GM19452 (cell line): Measurements from ENCODE around the gene PER2.

Experiments
- ATAC-seq: cut with Tn5 transposase; IDR thresholded peaks from one replicate; pipeline ENCODE4 v1.9.1; 2021; ENCODE audit not compliant: unreplicated experiment

Gene PER2

GRCh38 chr2:238270606-238271005 is 17.8 kb downstream of the PER2 start:
- no peak for ATAC-seq

GRCh38 chr2:238269741-238270140 is 18.7 kb downstream of the PER2 start:
- no peak for ATAC-seq

- ATAC-seq, result no peak
Observed at GRCh38 chr2:238267884-238268680, 20.3 kb downstream of the PER2 start.

- no peak for ATAC-seq
Observed at GRCh38 chr2:238267341-238267710, 21.1 kb downstream of the PER2 start.

- ATAC-seq, result no peak
Observed at GRCh38 chr2:238265605-238266004, 22.8 kb downstream of the PER2 start.

GRCh38 chr2:238264072-238264460 is 24.3 kb downstream of the PER2 start:
- no peak for ATAC-seq

GRCh38 chr2:238263204-238264071 is 25.0 kb downstream of the PER2 start:
- no peak for ATAC-seq

- ATAC-seq, result no peak
Observed at GRCh38 chr2:238262496-238263122, 25.8 kb downstream of the PER2 start.

GRCh38 chr2:238261718-238262375 is 26.6 kb downstream of the PER2 start:
- ATAC-seq, result no peak

GRCh38 chr2:238260883-238261282 is 27.5 kb downstream of the PER2 start:
- no peak for ATAC-seq

- ATAC-seq, result no peak
Observed at GRCh38 chr2:238259061-238260020, 29.1 kb downstream of the PER2 start.

- ATAC-seq, result no peak
Observed at GRCh38 chr2:238257786-238258700, 30.4 kb downstream of the PER2 start.

GRCh38 chr2:238256594-238257104 is 31.8 kb downstream of the PER2 start:
- ATAC-seq, result no peak

GRCh38 chr2:238256111-238256510 is 32.3 kb downstream of the PER2 start:
- ATAC-seq, result no peak

- no peak for ATAC-seq
Observed at GRCh38 chr2:238255636-238256035, 32.8 kb downstream of the PER2 start.

GRCh38 chr2:238255151-238255551 is 33.3 kb downstream of the PER2 start:
- ATAC-seq, result no peak

- ATAC-seq, result no peak
Observed at GRCh38 chr2:238254095-238254723, 34.2 kb downstream of the PER2 start.
